Activated CD4-positive, alpha-beta memory T cell treated with anti-CD3 and anti-CD28 coated beads, Interleukin-2, amount 10 ng/mL, durations not matched to agents 7 days and 5 days (primary cell): Measurements from ENCODE around the gene RCBTB2. TPM values are rescaled to one million over a fixed set of nuclear protein-coding genes. Genes with fewer than 3 reads are reported as not detected.

Source experiments
- CTCF ChIA-PET: fragments of 350-600 bp; sonication (Branson Sonifier 250); formaldehyde crosslinking; loops from one replicate; lab custom pipeline; 2021; ENCODE audit warnings: antibody characterized with exemption, inconsistent platforms; lab: Charles Lee
- POLR2A ChIA-PET: fragments of 350-600 bp; sonication (Branson Sonifier 250); formaldehyde crosslinking; loops from one replicate; lab custom pipeline; 2021; ENCODE audit warnings: antibody characterized with exemption; lab: Charles Lee
- DNase-seq: peaks from one replicate; pipeline ENCODE4 v3.0.0-alpha.2; 2020
- H3K27ac Mint-ChIP-seq: one replicate; pipeline ENCODE4 v1.8.0; 2021; ENCODE audit warnings: mild to moderate bottlenecking, mixed read lengths
- H3K27me3 Mint-ChIP-seq: one replicate; pipeline ENCODE4 v1.8.0; 2021; ENCODE audit warnings: mixed read lengths
- H3K36me3 Mint-ChIP-seq: one replicate; pipeline ENCODE4 v1.8.0; 2021; ENCODE audit warnings: low read depth, mixed read lengths
- H3K4me1 Mint-ChIP-seq: one replicate; pipeline ENCODE4 v1.8.0; 2021; ENCODE audit warnings: mixed read lengths
- H3K4me3 Mint-ChIP-seq: one replicate; pipeline ENCODE4 v1.8.0; 2021; ENCODE audit warnings: mild to moderate bottlenecking, mixed read lengths
- H3K9me3 Mint-ChIP-seq: one replicate; pipeline ENCODE4 v1.8.0; 2021; ENCODE audit warnings: mixed read lengths
- total RNA-seq, 2 experiments: library from RNA; stranded (reverse); gene quantifications; one replicate each; pipeline ENCODE4 v1.2.3, GENCODE V29; 2021

Gene RCBTB2
- total RNA-seq, 2 experiments from 2014 or later: 35.6 TPM

- CTCF ChIA-PET: interaction anchor here (1.0 to 1.6 kb wide), 2 partner anchors 8 to 239 kb away, joined by 4 to 6 read pairs; no protein-coding TSS in a partner anchor
- Mint-ChIP-seq H3K4me1 (peaks cover 52% of the 10 kb centered on the region), H3K4me3 (no peak overlapping the region), H3K9me3 (peaks cover 6% of the 10 kb centered on the region), H3K36me3 (peaks cover 28% of the 10 kb centered on the region), H3K27ac (no peak overlapping the region), H3K27me3 (peaks cover 30% of the 10 kb centered on the region)
- no peak for DNase-seq
- POLR2A ChIA-PET: interaction anchor here (0.7 to 1.8 kb wide), 6 partner anchors 12 to 81 kb away, joined by 3 to 11 read pairs (median 4); no protein-coding TSS in a partner anchor
Observed at GRCh38 chr13:48573213-48574007, 40.5 kb upstream of the RCBTB2 start.

DNA sequence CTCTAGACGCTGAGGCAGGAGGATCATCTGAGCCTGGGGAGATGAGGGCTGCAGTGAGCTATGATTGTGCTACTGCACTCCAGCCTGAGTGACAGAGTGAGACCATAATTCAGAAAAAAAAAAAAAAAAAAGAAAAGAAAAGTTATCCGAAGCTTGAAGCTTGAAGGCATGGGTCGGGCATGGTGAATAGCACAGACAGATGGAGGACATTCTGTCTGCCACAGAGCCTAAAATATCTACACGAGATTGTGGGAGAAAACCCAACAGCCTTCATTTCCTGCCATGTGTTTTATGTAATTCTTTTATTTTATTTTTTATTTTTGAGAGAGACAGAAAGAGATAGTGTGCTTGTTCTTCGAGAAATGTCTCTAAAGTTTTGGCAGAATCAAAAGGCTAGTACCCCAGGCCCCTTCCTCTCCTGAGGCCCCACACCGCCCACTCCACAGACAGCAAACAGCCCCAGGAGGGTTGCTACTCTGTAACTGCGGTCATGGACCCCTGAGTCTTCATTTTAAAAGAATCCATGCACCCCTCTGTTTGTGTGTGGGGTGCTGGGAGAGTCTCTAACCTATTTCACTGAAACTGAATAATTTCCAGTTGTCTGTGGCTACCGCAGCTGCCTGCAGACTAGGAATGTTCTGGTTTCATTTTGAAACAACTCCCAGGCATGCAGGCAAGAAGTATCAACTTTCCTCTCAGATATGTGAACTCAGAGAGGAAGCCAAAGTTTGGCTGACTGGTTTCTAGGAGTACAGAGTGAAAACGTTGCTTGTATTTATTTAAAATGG, 38.4 kb upstream of the RCBTB2 start:
- peaks cover 37% of the 10 kb centered on the region for H3K27me3 Mint-ChIP-seq
- DNase-seq: no peak
- POLR2A ChIA-PET: interaction anchor here (0.7 to 1.7 kb wide), 8 partner anchors 9 to 268 kb away, joined by 3 to 6 read pairs (median 3); partner anchors contain the start of genes LPAR6, RB1 and RCBTB2
- H3K36me3 Mint-ChIP-seq: peaks cover 36% of the 10 kb centered on the region
- peaks cover 47% of the 10 kb centered on the region for H3K4me1 Mint-ChIP-seq
- H3K4me3 Mint-ChIP-seq: no peak overlapping the region
- CTCF ChIA-PET: interaction anchor here (0.6 to 2.3 kb wide), 4 partner anchors 7 to 173 kb away, joined by 3 to 12 read pairs (median 6); no protein-coding TSS in a partner anchor
- no peak overlapping the region for H3K27ac Mint-ChIP-seq
- peaks cover 6% of the 10 kb centered on the region for H3K9me3 Mint-ChIP-seq

DNA sequence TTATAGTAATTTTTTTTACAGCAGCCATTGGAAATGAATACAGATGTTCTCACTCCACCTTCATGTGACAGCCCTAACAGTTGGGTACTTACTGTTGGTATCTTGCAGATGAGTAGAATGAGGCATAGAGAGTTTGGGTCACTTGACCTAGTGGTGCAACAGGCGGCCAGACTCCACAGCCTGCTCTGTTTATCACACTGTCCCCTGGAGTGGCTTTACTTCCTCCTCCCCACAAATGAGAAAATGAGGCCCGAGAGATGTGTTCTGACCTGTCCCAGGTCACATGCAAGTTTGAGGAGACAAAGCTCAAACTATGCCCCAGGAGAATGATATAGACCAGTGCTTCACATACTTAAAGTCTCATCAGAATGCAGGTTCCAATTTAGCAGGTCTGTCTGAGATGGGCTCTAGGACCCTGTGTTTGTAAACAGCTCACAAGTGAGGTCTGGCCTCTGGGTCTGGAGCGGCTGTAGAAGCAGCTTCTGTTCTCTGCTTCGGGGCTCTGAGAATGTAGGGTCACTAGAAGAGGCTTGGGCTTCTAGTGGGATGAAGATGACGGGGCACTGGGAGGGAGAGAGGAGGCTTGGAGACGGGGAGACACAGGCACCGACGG, 37.4 kb upstream of the RCBTB2 start:
- H3K27ac Mint-ChIP-seq: no peak overlapping the region
- peaks cover 42% of the 10 kb centered on the region for H3K4me1 Mint-ChIP-seq
- peaks cover 37% of the 10 kb centered on the region for H3K36me3 Mint-ChIP-seq
- ChIA-PET CTCF (interaction anchor here (0.6 to 2.3 kb wide), 5 partner anchors 8 to 172 kb away, joined by 3 to 12 read pairs (median 5); no protein-coding TSS in a partner anchor), POLR2A (interaction anchor here (0.7 to 1.8 kb wide), 11 partner anchors 8 to 267 kb away, joined by 3 to 7 read pairs (median 4); partner anchors contain the start of genes LPAR6, RB1 and RCBTB2)
- H3K9me3 Mint-ChIP-seq: peaks cover 4% of the 10 kb centered on the region
- DNase-seq: no peak
- H3K27me3 Mint-ChIP-seq: peaks cover 41% of the 10 kb centered on the region
- H3K4me3 Mint-ChIP-seq: no peak overlapping the region

GRCh38 chr13:48569104-48569666, 36.3 kb upstream of the RCBTB2 start:
- CTCF ChIA-PET: interaction anchor here (2.3 kb wide), 2 partner anchors 11 kb away, joined by 12 to 15 read pairs; no protein-coding TSS in a partner anchor
- no peak overlapping the region for H3K4me3 Mint-ChIP-seq
- peaks cover 46% of the 10 kb centered on the region for H3K27me3 Mint-ChIP-seq

DNA sequence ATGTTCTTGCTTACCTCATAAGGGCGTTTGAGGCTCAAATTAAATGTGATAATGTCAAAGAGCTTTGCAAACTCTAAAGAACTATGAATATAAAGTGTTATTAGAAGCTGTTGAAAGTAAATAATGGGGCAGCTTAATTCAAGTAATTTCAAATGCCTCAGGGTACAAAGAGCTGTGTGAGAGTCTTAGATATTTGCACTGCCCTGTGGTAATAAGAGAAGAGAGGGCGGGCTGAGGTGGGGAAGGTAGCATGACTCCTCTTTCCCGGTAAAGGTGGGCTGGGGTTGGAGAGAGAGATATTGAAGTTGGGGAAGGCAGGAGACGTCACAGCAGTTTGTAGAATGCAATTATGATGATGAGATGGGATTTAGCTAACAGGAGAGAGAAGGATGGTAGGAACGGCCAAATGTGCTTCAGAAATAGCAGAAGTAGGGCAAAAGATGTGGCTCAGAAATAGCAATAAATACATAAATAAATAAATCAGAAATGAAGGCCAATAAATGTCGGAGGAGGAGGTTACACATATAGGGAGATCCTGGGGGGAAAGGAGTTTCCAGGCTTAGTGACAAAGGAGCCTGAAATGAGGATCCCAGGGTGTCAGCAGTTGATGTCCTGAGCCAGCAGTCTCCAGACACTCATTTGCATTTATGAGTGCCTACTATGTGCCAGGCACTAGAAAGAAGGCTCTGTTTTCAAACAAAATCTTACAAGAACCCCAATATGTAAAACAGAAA, 35.7 kb upstream of the RCBTB2 start:
- H3K27ac Mint-ChIP-seq: no peak overlapping the region
- peaks cover 39% of the 10 kb centered on the region for H3K4me1 Mint-ChIP-seq
- H3K36me3 Mint-ChIP-seq: peaks cover 33% of the 10 kb centered on the region
- no peak for DNase-seq
- H3K27me3 Mint-ChIP-seq: peaks cover 48% of the 10 kb centered on the region
- ChIA-PET CTCF (interaction anchor here (2.3 kb wide), 1 partner anchor 11 kb away, joined by 15 read pairs; no protein-coding TSS in a partner anchor), POLR2A (interaction anchor here (1.3 to 2.2 kb wide), 3 partner anchors 11 to 72 kb away, joined by 4 to 8 read pairs (median 7); partner anchors contain the start of gene RCBTB2)
- H3K9me3 Mint-ChIP-seq: peaks cover 2% of the 10 kb centered on the region
- H3K4me3 Mint-ChIP-seq: no peak overlapping the region

More at GRCh38 chr13:48569104-48569666, 36.3 kb upstream of the RCBTB2 start:
- H3K27ac Mint-ChIP-seq: no peak overlapping the region
- H3K4me1 Mint-ChIP-seq: peaks cover 40% of the 10 kb centered on the region
- peaks cover 2% of the 10 kb centered on the region for H3K9me3 Mint-ChIP-seq
- peaks cover 38% of the 10 kb centered on the region for H3K36me3 Mint-ChIP-seq
- POLR2A ChIA-PET: interaction anchor here (1.2 to 2.2 kb wide), 4 partner anchors 8 to 73 kb away, joined by 4 to 8 read pairs (median 6); partner anchors contain the start of gene RCBTB2
- no peak for DNase-seq

- Mint-ChIP-seq H3K27me3 (peaks cover 46% of the 10 kb centered on the region), H3K4me3 (no peak overlapping the region), H3K36me3 (peaks cover 28% of the 10 kb centered on the region), H3K4me1 (peaks cover 41% of the 10 kb centered on the region), H3K9me3 (no peaks in the 10 kb centered on the region), H3K27ac (no peak overlapping the region)
- CTCF ChIA-PET: interaction anchor here (0.7 to 2.3 kb wide), 2 partner anchors 12 to 165 kb away, joined by 3 to 15 read pairs; no protein-coding TSS in a partner anchor
- POLR2A ChIA-PET: interaction anchor here (1.3 to 2.2 kb wide), 2 partner anchors 12 to 35 kb away, joined by 4 to 8 read pairs; partner anchors contain the start of gene RCBTB2
- DNase-seq: no peak
Observed at GRCh38 chr13:48567515-48568369, 34.9 kb upstream of the RCBTB2 start.

GRCh38 chr13:48564056-48564455, 31.2 kb upstream of the RCBTB2 start:
- H3K4me1 Mint-ChIP-seq: peaks cover 54% of the 10 kb centered on the region
- no peak for DNase-seq
- H3K9me3 Mint-ChIP-seq: peaks cover 12% of the 10 kb centered on the region
- no peak overlapping the region for H3K27ac Mint-ChIP-seq
- peaks cover 49% of the 10 kb centered on the region for H3K27me3 Mint-ChIP-seq
- POLR2A ChIA-PET: interaction anchor here (5.1 to 6.5 kb wide), 3 partner anchors 32 to 68 kb away, joined by 77 to 134 read pairs (median 124); partner anchors contain the start of gene RCBTB2
- peaks cover 44% of the 10 kb centered on the region for H3K36me3 Mint-ChIP-seq
- CTCF ChIA-PET: interaction anchor here (3.7 to 4.9 kb wide), 2 partner anchors 16 to 31 kb away, joined by 29 to 47 read pairs; partner anchors contain the start of gene RCBTB2
- H3K4me3 Mint-ChIP-seq: no peak overlapping the region

GRCh38 chr13:48563626-48564025, 30.7 kb upstream of the RCBTB2 start:
- peaks cover 48% of the 10 kb centered on the region for H3K36me3 Mint-ChIP-seq
- H3K4me1 Mint-ChIP-seq: peaks cover 57% of the 10 kb centered on the region
- ChIA-PET POLR2A (interaction anchor here (1.9 to 6.5 kb wide), 4 partner anchors 31 to 329 kb away, joined by 8 to 134 read pairs (median 100); partner anchors contain the start of gene RCBTB2), CTCF (interaction anchor here (0.7 to 4.9 kb wide), 3 partner anchors 17 to 30 kb away, joined by 3 to 47 read pairs (median 29); partner anchors contain the start of gene RCBTB2)
- no peak overlapping the region for H3K4me3 Mint-ChIP-seq
- no peak for DNase-seq
- H3K27ac Mint-ChIP-seq: peak overlapping the region; percentile 78
- H3K9me3 Mint-ChIP-seq: peaks cover 15% of the 10 kb centered on the region
- peaks cover 50% of the 10 kb centered on the region for H3K27me3 Mint-ChIP-seq

GRCh38 chr13:48562296-48563066, 29.6 kb upstream of the RCBTB2 start:
- ChIA-PET POLR2A (interaction anchor here (0.8 to 6.5 kb wide), 28 partner anchors 8 to 686 kb away, joined by 3 to 134 read pairs (median 8); partner anchors contain the start of genes CYSLTR2, ITM2B, LPAR6 and NUDT15), CTCF (interaction anchor here (0.6 to 4.9 kb wide), 9 partner anchors 8 to 524 kb away, joined by 3 to 47 read pairs (median 5); partner anchors contain the start of gene RCBTB2)
- peak overlapping the region; percentile 47 for H3K4me3 Mint-ChIP-seq
- H3K27me3 Mint-ChIP-seq: peaks cover 46% of the 10 kb centered on the region
- peaks cover 47% of the 10 kb centered on the region for H3K36me3 Mint-ChIP-seq
- DNase-seq: peak; percentile 86
- H3K27ac Mint-ChIP-seq: peak overlapping the region; percentile 78
- H3K9me3 Mint-ChIP-seq: peaks cover 24% of the 10 kb centered on the region
- H3K4me1 Mint-ChIP-seq: peaks cover 61% of the 10 kb centered on the region
